ENCODE measurements around the gene DNASE1. TPM values are rescaled to one million over a fixed set of nuclear protein-coding genes. Genes with fewer than 3 reads are reported as not detected.

Gene DNASE1
- total RNA-seq, 1 experiment from 2014 or later = 13.9 TPM

DNA sequence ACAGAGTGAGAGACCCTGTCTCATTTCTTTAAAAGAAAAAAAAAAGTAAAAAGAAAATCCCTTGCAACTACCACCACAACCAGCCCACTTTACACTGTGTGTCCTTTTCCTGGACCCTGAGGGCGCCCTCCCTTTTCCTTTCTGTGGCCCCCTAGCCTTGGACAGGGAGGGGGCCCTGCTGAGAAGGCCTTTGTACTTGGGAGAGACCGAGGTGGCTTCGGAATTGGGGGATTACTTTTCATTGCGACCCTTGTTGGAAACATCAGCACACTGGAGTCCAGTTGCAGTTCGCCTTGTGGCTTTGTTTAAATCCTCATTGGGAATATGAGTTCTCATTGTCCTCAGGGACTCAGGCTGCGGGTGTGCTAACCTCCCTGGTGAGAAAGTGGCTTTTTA lies 9.4 kb upstream of the DNASE1 start:
- CTCF ChIA-PET = interaction anchor here (1.6 kb wide), 1 partner anchor 9 kb away, joined by 7 read pairs; no protein-coding TSS in a partner anchor
- H3K36me3 Mint-ChIP-seq = no peaks in the 10 kb centered on the region
- peak overlapping the region; percentile 26 for H3K4me3 Mint-ChIP-seq

DNA sequence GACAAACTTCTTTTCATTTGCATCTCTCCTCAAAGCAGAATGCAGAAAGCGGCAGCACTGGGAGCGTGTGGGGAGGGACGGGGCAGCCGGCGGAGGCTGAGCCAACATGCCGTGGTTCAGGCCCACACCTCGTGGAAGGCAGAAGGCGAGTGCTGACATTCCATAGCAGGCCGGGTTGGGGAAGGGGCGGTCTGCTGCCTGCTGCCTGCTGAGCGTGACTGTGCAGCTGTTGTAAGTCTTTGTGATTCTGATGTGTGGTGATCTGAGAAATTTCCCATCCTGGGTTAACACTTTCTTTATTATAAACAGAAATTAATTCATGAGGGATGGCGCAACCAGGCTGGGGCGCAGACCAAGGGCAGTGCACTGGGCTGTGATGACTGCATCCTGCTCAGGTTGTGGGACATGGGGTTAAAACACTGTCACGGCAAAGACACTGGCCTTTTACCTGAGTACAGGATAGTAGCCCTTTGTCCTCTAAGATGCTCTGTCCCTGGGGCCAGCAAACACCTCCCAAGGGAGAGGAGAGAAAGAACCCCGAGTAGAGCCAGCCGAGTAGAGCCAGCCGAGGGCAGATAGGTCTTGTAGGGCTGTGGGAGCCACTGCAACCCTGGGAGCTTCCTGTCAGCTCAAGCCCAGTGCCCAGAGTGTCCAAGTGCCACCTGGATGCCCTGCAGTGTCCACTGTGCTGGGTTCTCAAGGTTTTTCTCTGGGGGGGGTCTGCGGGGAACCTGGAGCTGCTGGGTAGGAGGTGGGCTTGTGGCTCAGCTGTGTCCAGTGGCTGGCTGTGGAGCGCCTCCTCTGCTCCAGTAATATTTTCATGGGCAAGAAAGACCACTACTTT lies 8.8 kb upstream of the DNASE1 start:
- POLR2A ChIA-PET = no interaction called here
- H3K4me3 Mint-ChIP-seq = peak overlapping the region; percentile 26
- no peaks in the 10 kb centered on the region for H3K9me3 Mint-ChIP-seq
- ATAC-seq (peak; percentile 78), DNase-seq (ENCODE audit: low spot score) (peak; percentile 76)
- no peaks in the 10 kb centered on the region for H3K36me3 Mint-ChIP-seq
- H3K27me3 Mint-ChIP-seq (ENCODE audit: low read depth) = no peaks in the 10 kb centered on the region
- CTCF ChIA-PET = interaction anchor here (1.1 to 1.4 kb wide), 2 partner anchors 10 to 119 kb away, joined by 3 to 5 read pairs; no protein-coding TSS in a partner anchor
- peaks cover 47% of the 10 kb centered on the region for H3K4me1 Mint-ChIP-seq
- peak overlapping the region; percentile 89 for H3K27ac Mint-ChIP-seq
- TF ChIP-seq, protein P1, sequence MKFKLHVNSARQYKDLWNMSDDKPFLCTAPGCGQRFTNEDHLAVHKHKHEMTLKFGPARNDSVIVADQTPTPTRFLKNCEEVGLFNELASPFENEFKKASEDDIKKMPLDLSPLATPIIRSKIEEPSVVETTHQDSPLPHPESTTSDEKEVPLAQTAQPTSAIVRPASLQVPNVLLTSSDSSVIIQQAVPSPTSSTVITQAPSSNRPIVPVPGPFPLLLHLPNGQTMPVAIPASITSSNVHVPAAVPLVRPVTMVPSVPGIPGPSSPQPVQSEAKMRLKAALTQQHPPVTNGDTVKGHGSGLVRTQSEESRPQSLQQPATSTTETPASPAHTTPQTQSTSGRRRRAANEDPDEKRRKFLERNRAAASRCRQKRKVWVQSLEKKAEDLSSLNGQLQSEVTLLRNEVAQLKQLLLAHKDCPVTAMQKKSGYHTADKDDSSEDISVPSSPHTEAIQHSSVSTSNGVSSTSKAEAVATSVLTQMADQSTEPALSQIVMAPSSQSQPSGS (CRISPR knock-in tag; IDR thresholded peaks at IDR 0.05; ENCODE audit: borderline replicate concordance, low read depth) = no peak
- TF ChIP-seq, protein P2, sequence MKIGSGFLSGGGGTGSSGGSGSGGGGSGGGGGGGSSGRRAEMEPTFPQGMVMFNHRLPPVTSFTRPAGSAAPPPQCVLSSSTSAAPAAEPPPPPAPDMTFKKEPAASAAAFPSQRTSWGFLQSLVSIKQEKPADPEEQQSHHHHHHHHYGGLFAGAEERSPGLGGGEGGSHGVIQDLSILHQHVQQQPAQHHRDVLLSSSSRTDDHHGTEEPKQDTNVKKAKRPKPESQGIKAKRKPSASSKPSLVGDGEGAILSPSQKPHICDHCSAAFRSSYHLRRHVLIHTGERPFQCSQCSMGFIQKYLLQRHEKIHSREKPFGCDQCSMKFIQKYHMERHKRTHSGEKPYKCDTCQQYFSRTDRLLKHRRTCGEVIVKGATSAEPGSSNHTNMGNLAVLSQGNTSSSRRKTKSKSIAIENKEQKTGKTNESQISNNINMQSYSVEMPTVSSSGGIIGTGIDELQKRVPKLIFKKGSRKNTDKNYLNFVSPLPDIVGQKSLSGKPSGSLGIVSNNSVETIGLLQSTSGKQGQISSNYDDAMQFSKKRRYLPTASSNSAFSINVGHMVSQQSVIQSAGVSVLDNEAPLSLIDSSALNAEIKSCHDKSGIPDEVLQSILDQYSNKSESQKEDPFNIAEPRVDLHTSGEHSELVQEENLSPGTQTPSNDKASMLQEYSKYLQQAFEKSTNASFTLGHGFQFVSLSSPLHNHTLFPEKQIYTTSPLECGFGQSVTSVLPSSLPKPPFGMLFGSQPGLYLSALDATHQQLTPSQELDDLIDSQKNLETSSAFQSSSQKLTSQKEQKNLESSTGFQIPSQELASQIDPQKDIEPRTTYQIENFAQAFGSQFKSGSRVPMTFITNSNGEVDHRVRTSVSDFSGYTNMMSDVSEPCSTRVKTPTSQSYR (CRISPR knock-in tag; IDR thresholded peaks at IDR 0.05) = no peak
- TF ChIP-seq, protein P3, sequence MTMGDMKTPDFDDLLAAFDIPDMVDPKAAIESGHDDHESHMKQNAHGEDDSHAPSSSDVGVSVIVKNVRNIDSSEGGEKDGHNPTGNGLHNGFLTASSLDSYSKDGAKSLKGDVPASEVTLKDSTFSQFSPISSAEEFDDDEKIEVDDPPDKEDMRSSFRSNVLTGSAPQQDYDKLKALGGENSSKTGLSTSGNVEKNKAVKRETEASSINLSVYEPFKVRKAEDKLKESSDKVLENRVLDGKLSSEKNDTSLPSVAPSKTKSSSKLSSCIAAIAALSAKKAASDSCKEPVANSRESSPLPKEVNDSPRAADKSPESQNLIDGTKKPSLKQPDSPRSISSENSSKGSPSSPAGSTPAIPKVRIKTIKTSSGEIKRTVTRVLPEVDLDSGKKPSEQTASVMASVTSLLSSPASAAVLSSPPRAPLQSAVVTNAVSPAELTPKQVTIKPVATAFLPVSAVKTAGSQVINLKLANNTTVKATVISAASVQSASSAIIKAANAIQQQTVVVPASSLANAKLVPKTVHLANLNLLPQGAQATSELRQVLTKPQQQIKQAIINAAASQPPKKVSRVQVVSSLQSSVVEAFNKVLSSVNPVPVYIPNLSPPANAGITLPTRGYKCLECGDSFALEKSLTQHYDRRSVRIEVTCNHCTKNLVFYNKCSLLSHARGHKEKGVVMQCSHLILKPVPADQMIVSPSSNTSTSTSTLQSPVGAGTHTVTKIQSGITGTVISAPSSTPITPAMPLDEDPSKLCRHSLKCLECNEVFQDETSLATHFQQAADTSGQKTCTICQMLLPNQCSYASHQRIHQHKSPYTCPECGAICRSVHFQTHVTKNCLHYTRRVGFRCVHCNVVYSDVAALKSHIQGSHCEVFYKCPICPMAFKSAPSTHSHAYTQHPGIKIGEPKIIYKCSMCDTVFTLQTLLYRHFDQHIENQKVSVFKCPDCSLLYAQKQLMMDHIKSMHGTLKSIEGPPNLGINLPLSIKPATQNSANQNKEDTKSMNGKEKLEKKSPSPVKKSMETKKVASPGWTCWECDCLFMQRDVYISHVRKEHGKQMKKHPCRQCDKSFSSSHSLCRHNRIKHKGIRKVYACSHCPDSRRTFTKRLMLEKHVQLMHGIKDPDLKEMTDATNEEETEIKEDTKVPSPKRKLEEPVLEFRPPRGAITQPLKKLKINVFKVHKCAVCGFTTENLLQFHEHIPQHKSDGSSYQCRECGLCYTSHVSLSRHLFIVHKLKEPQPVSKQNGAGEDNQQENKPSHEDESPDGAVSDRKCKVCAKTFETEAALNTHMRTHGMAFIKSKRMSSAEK (CRISPR knock-in tag; IDR thresholded peaks at IDR 0.05; ENCODE audit: borderline replicate concordance) = no peak
- TF ChIP-seq, protein P4, sequence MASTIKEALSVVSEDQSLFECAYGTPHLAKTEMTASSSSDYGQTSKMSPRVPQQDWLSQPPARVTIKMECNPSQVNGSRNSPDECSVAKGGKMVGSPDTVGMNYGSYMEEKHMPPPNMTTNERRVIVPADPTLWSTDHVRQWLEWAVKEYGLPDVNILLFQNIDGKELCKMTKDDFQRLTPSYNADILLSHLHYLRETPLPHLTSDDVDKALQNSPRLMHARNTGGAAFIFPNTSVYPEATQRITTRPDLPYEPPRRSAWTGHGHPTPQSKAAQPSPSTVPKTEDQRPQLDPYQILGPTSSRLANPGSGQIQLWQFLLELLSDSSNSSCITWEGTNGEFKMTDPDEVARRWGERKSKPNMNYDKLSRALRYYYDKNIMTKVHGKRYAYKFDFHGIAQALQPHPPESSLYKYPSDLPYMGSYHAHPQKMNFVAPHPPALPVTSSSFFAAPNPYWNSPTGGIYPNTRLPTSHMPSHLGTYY (CRISPR knock-in tag; IDR thresholded peaks at IDR 0.05) = no peak
- TF ChIP-seq KAT7 (CRISPR knock-in tag; IDR thresholded peaks at IDR 0.05; ENCODE audit: borderline replicate concordance) = no peak
- no peak for TF ChIP-seq TP53 (CRISPR knock-in tag; IDR thresholded peaks at IDR 0.05)
- TF ChIP-seq GABPB1 (CRISPR knock-in tag; IDR thresholded peaks at IDR 0.05) = no peak
- TF ChIP-seq, protein P5, sequence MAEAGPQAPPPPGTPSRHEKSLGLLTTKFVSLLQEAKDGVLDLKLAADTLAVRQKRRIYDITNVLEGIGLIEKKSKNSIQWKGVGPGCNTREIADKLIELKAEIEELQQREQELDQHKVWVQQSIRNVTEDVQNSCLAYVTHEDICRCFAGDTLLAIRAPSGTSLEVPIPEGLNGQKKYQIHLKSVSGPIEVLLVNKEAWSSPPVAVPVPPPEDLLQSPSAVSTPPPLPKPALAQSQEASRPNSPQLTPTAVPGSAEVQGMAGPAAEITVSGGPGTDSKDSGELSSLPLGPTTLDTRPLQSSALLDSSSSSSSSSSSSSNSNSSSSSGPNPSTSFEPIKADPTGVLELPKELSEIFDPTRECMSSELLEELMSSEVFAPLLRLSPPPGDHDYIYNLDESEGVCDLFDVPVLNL (CRISPR knock-in tag; IDR thresholded peaks at IDR 0.05; ENCODE audit: borderline replicate concordance, low read depth) = no peak
- no peak for TF ChIP-seq RORB (CRISPR knock-in tag; IDR thresholded peaks at IDR 0.05)
- TF ChIP-seq, protein P6, sequence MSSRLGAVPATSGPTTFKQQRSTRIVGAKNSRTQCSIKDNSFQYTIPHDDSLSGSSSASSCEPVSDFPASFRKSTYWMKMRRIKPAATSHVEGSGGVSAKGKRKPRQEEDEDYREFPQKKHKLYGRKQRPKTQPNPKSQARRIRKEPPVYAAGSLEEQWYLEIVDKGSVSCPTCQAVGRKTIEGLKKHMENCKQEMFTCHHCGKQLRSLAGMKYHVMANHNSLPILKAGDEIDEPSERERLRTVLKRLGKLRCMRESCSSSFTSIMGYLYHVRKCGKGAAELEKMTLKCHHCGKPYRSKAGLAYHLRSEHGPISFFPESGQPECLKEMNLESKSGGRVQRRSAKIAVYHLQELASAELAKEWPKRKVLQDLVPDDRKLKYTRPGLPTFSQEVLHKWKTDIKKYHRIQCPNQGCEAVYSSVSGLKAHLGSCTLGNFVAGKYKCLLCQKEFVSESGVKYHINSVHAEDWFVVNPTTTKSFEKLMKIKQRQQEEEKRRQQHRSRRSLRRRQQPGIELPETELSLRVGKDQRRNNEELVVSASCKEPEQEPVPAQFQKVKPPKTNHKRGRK (CRISPR knock-in tag; IDR thresholded peaks at IDR 0.05; ENCODE audit: borderline replicate concordance) = no peak
- TF ChIP-seq, protein P7, sequence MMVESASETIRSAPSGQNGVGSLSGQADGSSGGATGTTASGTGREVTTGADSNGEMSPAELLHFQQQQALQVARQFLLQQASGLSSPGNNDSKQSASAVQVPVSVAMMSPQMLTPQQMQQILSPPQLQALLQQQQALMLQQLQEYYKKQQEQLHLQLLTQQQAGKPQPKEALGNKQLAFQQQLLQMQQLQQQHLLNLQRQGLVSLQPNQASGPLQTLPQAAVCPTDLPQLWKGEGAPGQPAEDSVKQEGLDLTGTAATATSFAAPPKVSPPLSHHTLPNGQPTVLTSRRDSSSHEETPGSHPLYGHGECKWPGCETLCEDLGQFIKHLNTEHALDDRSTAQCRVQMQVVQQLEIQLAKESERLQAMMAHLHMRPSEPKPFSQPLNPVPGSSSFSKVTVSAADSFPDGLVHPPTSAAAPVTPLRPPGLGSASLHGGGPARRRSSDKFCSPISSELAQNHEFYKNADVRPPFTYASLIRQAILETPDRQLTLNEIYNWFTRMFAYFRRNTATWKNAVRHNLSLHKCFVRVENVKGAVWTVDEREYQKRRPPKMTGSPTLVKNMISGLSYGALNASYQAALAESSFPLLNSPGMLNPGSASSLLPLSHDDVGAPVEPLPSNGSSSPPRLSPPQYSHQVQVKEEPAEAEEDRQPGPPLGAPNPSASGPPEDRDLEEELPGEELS (CRISPR knock-in tag; IDR thresholded peaks at IDR 0.05) = 0 out of 2 replicates have a peak, but pooled peaks have one; percentile 60
- no peak for TF ChIP-seq ZNF396 (CRISPR knock-in tag; IDR thresholded peaks at IDR 0.05; ENCODE audit: borderline replicate concordance)
- no peak for TF ChIP-seq NR3C1 (CRISPR knock-in tag; conservative IDR thresholded peaks at IDR 0.05; ENCODE audit: low read depth)
- TF ChIP-seq SMAD3 (CRISPR knock-in tag; IDR thresholded peaks at IDR 0.05; ENCODE audit: borderline replicate concordance) = 0 out of 2 replicates have a peak, but pooled peaks have one; percentile 24

More for the DNA sequence above, 9.4 kb upstream of the DNASE1 start:
- H3K27ac Mint-ChIP-seq = peak overlapping the region; percentile 89
- H3K4me1 Mint-ChIP-seq = peaks cover 52% of the 10 kb centered on the region
- POLR2A ChIA-PET = no interaction called here
- ATAC-seq (no peak), DNase-seq (ENCODE audit: low spot score) (no peak)
- H3K9me3 Mint-ChIP-seq = no peaks in the 10 kb centered on the region
- no peak for TF ChIP-seq TEAD4 (CRISPR knock-in tag; IDR thresholded peaks at IDR 0.05)
- TF ChIP-seq, protein P8, sequence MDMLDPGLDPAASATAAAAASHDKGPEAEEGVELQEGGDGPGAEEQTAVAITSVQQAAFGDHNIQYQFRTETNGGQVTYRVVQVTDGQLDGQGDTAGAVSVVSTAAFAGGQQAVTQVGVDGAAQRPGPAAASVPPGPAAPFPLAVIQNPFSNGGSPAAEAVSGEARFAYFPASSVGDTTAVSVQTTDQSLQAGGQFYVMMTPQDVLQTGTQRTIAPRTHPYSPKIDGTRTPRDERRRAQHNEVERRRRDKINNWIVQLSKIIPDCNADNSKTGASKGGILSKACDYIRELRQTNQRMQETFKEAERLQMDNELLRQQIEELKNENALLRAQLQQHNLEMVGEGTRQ (CRISPR knock-in tag; IDR thresholded peaks at IDR 0.05) = no peak
- TF ChIP-seq NFYB (CRISPR knock-in tag; conservative IDR thresholded peaks at IDR 0.05; ENCODE audit: low read depth) = no peak
- TF ChIP-seq ZNF138 (CRISPR knock-in tag; conservative IDR thresholded peaks at IDR 0.05) = no peak
- H3K27me3 Mint-ChIP-seq (ENCODE audit: low read depth) = no peaks in the 10 kb centered on the region

Measured in WTC11 (cell line).